GM12873 (cell line): ENCODE results near the gene LHPP.

ENCODE experiments used
- TF ChIP-seq, protein P1 (sequence below): IDR thresholded peaks from 2 replicates; pipeline ENCODE4 v1.5.1; 2012; ENCODE audit warnings: low read depth, mild to moderate bottlenecking, moderate library complexity, low read length, control low read depth; ENCODE audit not compliant: insufficient read depth; ENCODE audit errors: missing control alignments

Gene LHPP

DNA sequence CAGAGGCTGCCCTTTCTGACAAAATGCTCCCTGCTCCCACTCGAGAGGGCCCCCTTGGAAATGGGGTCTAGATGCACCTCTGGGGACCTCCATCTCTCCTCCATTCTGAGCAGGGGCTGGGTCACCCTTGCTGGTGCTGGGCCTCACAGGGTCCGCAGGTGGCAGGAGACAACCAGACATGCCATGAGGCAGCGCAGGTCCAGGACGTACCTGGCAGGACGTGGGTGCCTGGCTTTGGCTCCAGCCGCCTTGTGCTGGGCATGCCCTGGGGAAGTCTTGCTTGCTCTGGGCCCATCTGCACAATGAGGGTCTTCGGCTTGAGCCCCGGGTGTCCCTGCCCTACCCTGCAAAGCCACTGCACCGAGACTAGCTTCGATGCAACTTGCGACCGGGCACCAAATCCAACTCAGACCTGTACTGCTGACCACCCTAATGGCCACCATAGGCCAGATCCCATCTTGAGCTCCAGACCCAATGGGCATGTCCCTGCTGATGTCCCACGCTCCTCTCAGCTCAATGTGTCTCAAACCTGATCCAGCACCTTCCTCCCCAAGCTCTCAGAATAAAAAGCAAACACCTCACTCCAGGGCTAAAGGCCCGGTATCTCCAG lies 175.6 kb downstream of the LHPP start:
- TF ChIP-seq, protein P1, sequence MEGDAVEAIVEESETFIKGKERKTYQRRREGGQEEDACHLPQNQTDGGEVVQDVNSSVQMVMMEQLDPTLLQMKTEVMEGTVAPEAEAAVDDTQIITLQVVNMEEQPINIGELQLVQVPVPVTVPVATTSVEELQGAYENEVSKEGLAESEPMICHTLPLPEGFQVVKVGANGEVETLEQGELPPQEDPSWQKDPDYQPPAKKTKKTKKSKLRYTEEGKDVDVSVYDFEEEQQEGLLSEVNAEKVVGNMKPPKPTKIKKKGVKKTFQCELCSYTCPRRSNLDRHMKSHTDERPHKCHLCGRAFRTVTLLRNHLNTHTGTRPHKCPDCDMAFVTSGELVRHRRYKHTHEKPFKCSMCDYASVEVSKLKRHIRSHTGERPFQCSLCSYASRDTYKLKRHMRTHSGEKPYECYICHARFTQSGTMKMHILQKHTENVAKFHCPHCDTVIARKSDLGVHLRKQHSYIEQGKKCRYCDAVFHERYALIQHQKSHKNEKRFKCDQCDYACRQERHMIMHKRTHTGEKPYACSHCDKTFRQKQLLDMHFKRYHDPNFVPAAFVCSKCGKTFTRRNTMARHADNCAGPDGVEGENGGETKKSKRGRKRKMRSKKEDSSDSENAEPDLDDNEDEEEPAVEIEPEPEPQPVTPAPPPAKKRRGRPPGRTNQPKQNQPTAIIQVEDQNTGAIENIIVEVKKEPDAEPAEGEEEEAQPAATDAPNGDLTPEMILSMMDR, result no peak

- TF ChIP-seq, protein P1, result no peak
Observed at GRCh38 chr10:124637746-124638145, 176.1 kb downstream of the LHPP start.

- TF ChIP-seq, protein P1, result no peak
Observed at GRCh38 chr10:124639206-124639605, 177.6 kb downstream of the LHPP start.

GRCh38 chr10:124639646-124640045 lies 178.0 kb downstream of the LHPP start:
- TF ChIP-seq, protein P1, result no peak

DNA sequence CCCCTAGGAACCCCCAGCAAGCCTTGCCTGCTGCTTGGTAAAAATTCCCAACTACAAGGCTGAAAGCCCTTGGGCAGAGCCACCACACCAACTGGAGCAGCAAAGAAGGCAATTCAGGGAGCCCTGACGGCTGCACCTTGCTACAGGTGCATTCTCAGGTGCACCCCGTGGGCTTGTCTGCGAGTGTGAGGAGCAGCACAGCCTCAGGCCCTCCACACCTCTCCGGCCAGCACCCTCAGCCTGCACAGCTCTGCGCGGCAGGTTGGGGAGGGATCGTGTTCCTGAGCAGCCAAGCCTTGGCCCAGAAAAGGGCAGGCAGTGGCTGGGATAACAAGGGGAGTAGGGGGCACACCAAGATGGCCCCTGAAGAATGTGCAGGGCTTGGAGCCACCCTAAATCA lies 178.4 kb downstream of the LHPP start:
- TF ChIP-seq, protein P1, result no peak

- TF ChIP-seq, protein P1, result no peak
Observed at GRCh38 chr10:124640538-124641231, 179.1 kb downstream of the LHPP start.

GRCh38 chr10:124641282-124642087 lies 179.9 kb downstream of the LHPP start:
- TF ChIP-seq, protein P1, result no peak
